PC-3 (cell line): ENCODE data around the gene HBG2. TPM values are rescaled to one million over a fixed set of nuclear protein-coding genes. Genes with fewer than 3 reads are reported as not detected.

Experiments
- ATAC-seq: fragments of 200-7000 bp; cut with Tn5 transposase; 2 replicates; pipeline ENCODE4 v1.9.1; 2020; ENCODE audit warnings: mild to moderate bottlenecking, moderate library complexity
- BruUV-seq: library from RNA; stranded (reverse); fragments of 400-500 nt; replicated peaks from 2 replicates; lab custom pipeline; 2021; lab: Mats Ljungman, UMichigan
- CTCF ChIA-PET: fragments of 300-600 bp; sonication (Branson Sonifier 250); formaldehyde crosslinking; loops from one replicate; lab custom pipeline; 2022; ENCODE audit warnings: antibody characterized with exemption; lab: Charles Lee
- POLR2A ChIA-PET: fragments of 300-600 bp; sonication (Branson Sonifier 250); formaldehyde crosslinking; loops from one replicate; lab custom pipeline; 2022; ENCODE audit warnings: antibody characterized with exemption; ENCODE audit not compliant: unreplicated experiment; lab: Charles Lee
- DNase-seq: peaks from one replicate; pipeline ENCODE4 v3.0.0-alpha.2; 2015
- H2AFZ ChIP-seq: fragments of 300-600 bp; sonication (generic); 2 replicates; pipeline ENCODE4 v1.6.0; 2016; ENCODE audit warnings: antibody characterized with exemption, low read length
- H3F3A ChIP-seq: fragments of 300-600 bp; sonication (generic); one replicate; pipeline ENCODE4 v1.6.0; 2017; ENCODE audit warnings: antibody characterized with exemption, low read length, control low read depth, mild to moderate bottlenecking; ENCODE audit not compliant: unreplicated experiment
- H3K27ac ChIP-seq: fragments of 300-600 bp; sonication (generic); 2 replicates; pipeline ENCODE4 v1.5.1; 2016; ENCODE audit warnings: mild to moderate bottlenecking, low read length
- H3K27me3 ChIP-seq: fragments of 300-600 bp; sonication (generic); 2 replicates; pipeline ENCODE4 v1.6.1; 2016; ENCODE audit warnings: low read length, mixed read lengths
- H3K36me3 ChIP-seq: fragments of 300-600 bp; sonication (generic); 2 replicates; pipeline ENCODE4 v1.6.1; 2016; ENCODE audit warnings: low read depth, mixed run types, low read length, mixed read lengths
- H3K4me1 ChIP-seq: fragments of 300-600 bp; sonication (generic); 2 replicates; pipeline ENCODE4 v1.5.1; 2016; ENCODE audit warnings: low read length; ENCODE audit not compliant: insufficient read depth
- H3K4me2 ChIP-seq: fragments of 300-600 bp; sonication (generic); 2 replicates; pipeline ENCODE4 v1.6.0; 2016; ENCODE audit warnings: low read length
- H3K4me3 ChIP-seq: fragments of 300-600 bp; sonication (generic); 2 replicates; pipeline ENCODE4 v1.5.1; 2016; ENCODE audit warnings: mild to moderate bottlenecking, low read length, mixed read lengths
- H3K79me2 ChIP-seq: fragments of 300-600 bp; sonication (generic); 2 replicates; pipeline ENCODE4 v1.6.1; 2017; ENCODE audit warnings: low read length, mixed read lengths
- H3K9ac ChIP-seq: fragments of 300-600 bp; sonication (generic); 2 replicates; pipeline ENCODE4 v1.6.0; 2016; ENCODE audit warnings: mild to moderate bottlenecking, low read length
- H3K9me2 ChIP-seq: fragments of 300-600 bp; sonication (generic); replicated peaks from 2 replicates; pipeline ENCODE4 v1.6.1; 2016; ENCODE audit warnings: mixed run types, low read length, mixed read lengths
- H3K9me3 ChIP-seq: fragments of 300-600 bp; sonication (generic); 2 replicates; pipeline ENCODE4 v1.6.1; 2016; ENCODE audit warnings: low read length, mixed read lengths
- H4K20me1 ChIP-seq: fragments of 300-600 bp; sonication (generic); 2 replicates; pipeline ENCODE4 v1.6.1; 2016; ENCODE audit warnings: low read length, mixed read lengths
- EZH2 ChIP-seq: fragments of 300-600 bp; sonication (generic); IDR thresholded peaks from one replicate; pipeline ENCODE4 v1.6.1; 2017; ENCODE audit warnings: antibody characterized with exemption, mild to moderate bottlenecking, low read length; ENCODE audit not compliant: unreplicated experiment
- EZH2phosphoT487 ChIP-seq: fragments of 300-600 bp; sonication (generic); IDR thresholded peaks from 2 replicates; pipeline ENCODE4 v1.6.1; 2018; ENCODE audit warnings: mild to moderate bottlenecking, antibody characterized with exemption, low read length, borderline replicate concordance
- intact Hi-C: fragments of 100-400 bp; cut with micrococcal nuclease; formaldehyde crosslinking; loops from 2 replicates; pipeline ENCODE4 v1.9.0; 2023
- total RNA-seq: library from RNA; depleted of rRNA; stranded (reverse); fragments of >200 nt; gene quantifications from 2 replicates; pipeline ENCODE4 v1.2.3, GENCODE V29; 2014
- TF ChIP-seq, protein P1 (sequence below): fragments of 300-600 bp; sonication (generic); conservative IDR thresholded peaks from 2 replicates; pipeline ENCODE4 v1.5.1; 2017; ENCODE audit warnings: antibody characterized with exemption, low read depth, mild to moderate bottlenecking, low read length

HBG2 gene
- total RNA-seq, 1 experiment from 2014 or later, result not detected

GRCh38 chr11:5286351-5286750 lies 31.8 kb upstream of the HBG2 start:
- CTCF ChIA-PET, result no interaction called here
- Histone ChIP-seq H3F3A (no peaks in the 10 kb centered on the region), H3K9me2 (no peaks in the 10 kb centered on the region), H3K79me2 (no peaks in the 10 kb centered on the region), H3K36me3 (no peaks in the 10 kb centered on the region), H3K4me2 (no peak overlapping the region), H3K27me3 (no peaks in the 10 kb centered on the region), H4K20me1 (no peaks in the 10 kb centered on the region), H3K9me3 (no peaks in the 10 kb centered on the region), H3K4me1 (no peaks in the 10 kb centered on the region), H3K9ac (no peak overlapping the region), H2AFZ (no peak overlapping the region), H3K4me3 (no peak overlapping the region), H3K27ac (no peak overlapping the region)
- ATAC-seq (no peak), DNase-seq (no peak)
- intact Hi-C loops, result no loop called here
- POLR2A ChIA-PET, result no interaction called here
- TF ChIP-seq EZH2phosphoT487 (no peak), EZH2 (no peak)
- TF ChIP-seq, protein P1, sequence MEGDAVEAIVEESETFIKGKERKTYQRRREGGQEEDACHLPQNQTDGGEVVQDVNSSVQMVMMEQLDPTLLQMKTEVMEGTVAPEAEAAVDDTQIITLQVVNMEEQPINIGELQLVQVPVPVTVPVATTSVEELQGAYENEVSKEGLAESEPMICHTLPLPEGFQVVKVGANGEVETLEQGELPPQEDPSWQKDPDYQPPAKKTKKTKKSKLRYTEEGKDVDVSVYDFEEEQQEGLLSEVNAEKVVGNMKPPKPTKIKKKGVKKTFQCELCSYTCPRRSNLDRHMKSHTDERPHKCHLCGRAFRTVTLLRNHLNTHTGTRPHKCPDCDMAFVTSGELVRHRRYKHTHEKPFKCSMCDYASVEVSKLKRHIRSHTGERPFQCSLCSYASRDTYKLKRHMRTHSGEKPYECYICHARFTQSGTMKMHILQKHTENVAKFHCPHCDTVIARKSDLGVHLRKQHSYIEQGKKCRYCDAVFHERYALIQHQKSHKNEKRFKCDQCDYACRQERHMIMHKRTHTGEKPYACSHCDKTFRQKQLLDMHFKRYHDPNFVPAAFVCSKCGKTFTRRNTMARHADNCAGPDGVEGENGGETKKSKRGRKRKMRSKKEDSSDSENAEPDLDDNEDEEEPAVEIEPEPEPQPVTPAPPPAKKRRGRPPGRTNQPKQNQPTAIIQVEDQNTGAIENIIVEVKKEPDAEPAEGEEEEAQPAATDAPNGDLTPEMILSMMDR, result no peak
- BruUV-seq, result no TSS peak

- no peak overlapping the region for H3K9ac ChIP-seq
- DNase-seq (no peak), ATAC-seq (no peak)
- no peaks in the 10 kb centered on the region for H4K20me1 ChIP-seq
- no peaks in the 10 kb centered on the region for H3F3A ChIP-seq
- no peaks in the 10 kb centered on the region for H3K79me2 ChIP-seq
- H3K4me1 ChIP-seq, result peaks cover 2% of the 10 kb centered on the region; the same call in 1 of the 2 replicates
- CTCF ChIA-PET, result no interaction called here
- no peaks in the 10 kb centered on the region for H3K36me3 ChIP-seq
- BruUV-seq, result no TSS peak
- intact Hi-C loops, result no loop called here
- POLR2A ChIA-PET, result no interaction called here
- H3K4me2 ChIP-seq, result no peak overlapping the region
- H3K4me3 ChIP-seq, result no peak overlapping the region
- no peaks in the 10 kb centered on the region for H3K9me3 ChIP-seq
- no peak overlapping the region for H2AFZ ChIP-seq
- no peak overlapping the region for H3K27ac ChIP-seq
- no peaks in the 10 kb centered on the region for H3K27me3 ChIP-seq
- TF ChIP-seq EZH2 (no peak), EZH2phosphoT487 (no peak)
- TF ChIP-seq, protein P1, result no peak
- no peaks in the 10 kb centered on the region for H3K9me2 ChIP-seq
These were observed 31.2 kb upstream of the HBG2 start for GRCh38 chr11:5285703-5286340.

- Histone ChIP-seq H2AFZ (no peak overlapping the region), H3K9ac (no peak overlapping the region), H3K4me1 (peaks cover 4% of the 10 kb centered on the region; the same call in 1 of the 2 replicates), H3F3A (no peaks in the 10 kb centered on the region), H3K4me3 (no peak overlapping the region), H3K27ac (no peak overlapping the region), H3K27me3 (no peaks in the 10 kb centered on the region), H3K9me2 (no peaks in the 10 kb centered on the region), H3K4me2 (no peak overlapping the region), H4K20me1 (no peaks in the 10 kb centered on the region), H3K36me3 (no peaks in the 10 kb centered on the region), H3K9me3 (no peaks in the 10 kb centered on the region), H3K79me2 (no peaks in the 10 kb centered on the region)
- ChIA-PET POLR2A (no interaction called here), CTCF (no interaction called here)
- TF ChIP-seq EZH2 (no peak), EZH2phosphoT487 (no peak)
- TF ChIP-seq, protein P1, result no peak
- DNase-seq (no peak), ATAC-seq (no peak)
- intact Hi-C loops, result no loop called here
- BruUV-seq, result no TSS peak
These were observed 30.1 kb upstream of the HBG2 start for GRCh38 chr11:5284637-5285036.
